NCI-H460 (cell line): Measurements from ENCODE around the gene AQP5. TPM values are rescaled to one million over a fixed set of nuclear protein-coding genes. Genes with fewer than 3 reads are reported as not detected.

Source experiments
- DNase-seq: peaks from one replicate; pipeline ENCODE4 v3.0.0-alpha.2; 2016; ENCODE audit warnings: low read depth; ENCODE audit errors: extremely low read depth
- polyA plus RNA-seq: library from polyadenylated mRNA; depleted of rRNA; stranded (reverse); fragments of >200 nt; gene quantifications from 2 replicates; pipeline ENCODE4 v1.2.3, GENCODE V29; 2014; cell fraction: nucleus; rRNA removed
- total RNA-seq: library from RNA; depleted of rRNA; stranded (reverse); fragments of >200 nt; shearing (Covaris generic); gene quantifications from 2 replicates; pipeline ENCODE4 v1.2.3, GENCODE V29; 2014; rRNA removed

AQP5 gene
- total RNA-seq = not detected in 2 replicates
- not detected in 2 replicates for polyA plus RNA-seq

DNA sequence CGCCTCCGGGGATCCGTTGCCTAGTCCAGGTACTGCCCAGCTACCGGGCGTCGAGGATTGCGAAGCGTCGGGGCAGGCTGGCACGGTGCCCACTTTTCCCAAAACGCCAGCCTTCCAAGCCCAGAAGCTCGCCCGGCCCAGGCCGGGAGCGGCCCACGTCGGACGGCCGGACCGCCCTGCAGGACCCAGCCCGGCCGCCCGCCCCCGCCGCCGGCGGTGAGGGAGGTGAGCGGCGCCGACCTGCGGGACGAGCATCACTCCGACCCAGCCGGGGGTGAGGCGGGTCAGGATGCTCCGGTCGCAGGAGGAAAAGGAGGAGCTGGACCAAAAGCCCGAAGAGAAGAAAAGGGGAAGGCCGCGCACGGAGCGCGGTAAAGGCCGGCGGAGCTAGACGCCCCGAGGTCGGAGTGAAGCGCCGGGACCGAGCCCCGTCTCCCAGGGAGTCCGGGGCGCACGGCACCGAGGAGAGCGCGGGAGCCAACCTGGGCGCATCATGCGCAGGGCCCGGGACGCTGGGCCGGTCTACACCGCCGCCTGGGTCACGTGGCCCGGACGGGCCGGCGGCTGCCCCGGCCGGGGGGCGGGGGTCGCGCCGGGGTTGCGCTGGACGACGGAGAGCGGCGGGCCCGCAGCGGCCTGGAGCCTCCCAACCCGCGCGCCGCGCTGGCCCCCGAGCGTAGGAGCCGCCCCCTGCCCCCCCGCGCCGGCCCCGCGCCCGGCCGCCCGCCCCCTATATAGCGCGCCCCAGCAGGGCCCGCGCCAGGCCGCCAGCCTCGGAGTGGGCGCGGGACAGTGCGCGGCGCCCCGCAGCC, at the start of gene AQP5:
Gene AQP5, plus strand, starts transcription at position 762 of the 812 bp plus-strand sequence. CDS start 146 bp downstream, outside the sequence.
- no peak for DNase-seq

DNA sequence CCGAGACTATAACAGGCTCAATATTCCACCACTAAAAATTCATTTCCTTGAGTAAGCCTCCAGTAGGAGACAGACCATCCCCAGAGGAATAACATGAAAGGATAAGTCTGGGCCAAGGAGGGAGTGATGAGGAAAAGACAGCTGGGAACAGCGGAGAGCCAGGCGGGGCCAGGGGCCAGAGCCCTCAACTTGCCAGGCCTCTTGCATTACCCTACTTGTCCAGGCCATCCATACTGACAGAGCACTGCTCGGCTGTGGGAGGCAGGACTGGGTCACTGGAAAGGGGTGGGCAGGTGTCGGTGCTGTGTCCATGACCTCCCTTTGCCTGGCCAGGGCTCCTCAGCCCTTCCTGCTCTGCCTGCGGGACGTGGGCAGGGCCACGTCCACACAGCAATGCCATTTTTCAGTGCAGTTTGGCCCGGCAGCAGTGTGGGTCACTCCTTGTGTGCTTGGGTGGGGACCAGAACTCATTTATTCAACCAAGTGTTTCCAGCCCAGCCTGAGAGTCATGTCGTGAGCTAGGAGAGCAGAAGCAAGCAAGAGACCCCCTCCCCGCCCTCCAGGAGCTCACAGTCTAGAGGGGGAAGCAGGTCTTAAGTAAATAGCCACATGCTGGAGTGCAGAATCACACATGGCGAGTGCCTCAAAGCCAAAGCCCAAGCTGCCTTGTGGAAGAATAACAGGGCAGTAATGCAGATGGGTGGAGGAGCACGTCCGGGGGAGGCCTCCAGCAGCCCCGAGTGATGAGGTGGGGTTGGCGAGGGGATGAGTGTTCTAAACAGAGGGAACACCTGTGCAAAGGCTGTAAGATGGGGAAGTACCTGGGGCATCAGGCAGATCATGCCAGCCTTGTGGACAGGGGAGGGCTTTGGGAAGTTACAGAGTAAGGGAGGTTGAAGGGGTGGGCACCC, 49.1 kb upstream of the AQP5 start:
- DNase-seq = no peak

GRCh38 chr12:49916129-49916919, 45.3 kb upstream of the AQP5 start:
- no peak for DNase-seq

DNA sequence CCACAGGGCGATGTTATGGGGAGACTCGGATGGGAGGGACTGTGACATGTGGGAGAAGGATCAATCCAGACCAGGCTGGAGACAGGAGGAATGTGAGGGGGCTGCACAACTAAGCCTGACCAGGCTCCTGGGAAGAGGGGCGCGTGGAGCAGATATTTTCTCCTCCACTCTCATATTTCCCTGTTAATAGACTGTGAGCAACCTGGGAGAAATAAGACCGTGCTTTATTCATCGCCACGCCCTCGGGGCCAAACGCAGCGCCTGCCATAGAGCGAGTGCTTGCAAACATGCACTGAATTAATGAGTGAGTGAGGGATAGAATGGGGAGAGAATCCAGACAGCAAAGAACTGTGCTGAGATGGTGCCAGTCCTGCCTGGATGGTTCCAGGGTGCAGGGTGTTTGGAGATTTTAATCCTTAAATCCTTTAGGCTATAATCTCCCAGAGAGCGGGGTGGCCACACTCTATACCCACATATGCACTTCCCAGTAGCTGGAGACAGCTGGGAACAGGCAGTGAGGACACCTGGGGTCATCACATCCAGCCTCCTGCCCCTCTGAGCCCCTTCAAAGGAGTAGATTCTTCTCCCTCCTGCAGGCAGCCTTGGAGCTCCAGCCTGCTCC, 44.4 kb upstream of the AQP5 start:
- DNase-seq = no peak

DNA sequence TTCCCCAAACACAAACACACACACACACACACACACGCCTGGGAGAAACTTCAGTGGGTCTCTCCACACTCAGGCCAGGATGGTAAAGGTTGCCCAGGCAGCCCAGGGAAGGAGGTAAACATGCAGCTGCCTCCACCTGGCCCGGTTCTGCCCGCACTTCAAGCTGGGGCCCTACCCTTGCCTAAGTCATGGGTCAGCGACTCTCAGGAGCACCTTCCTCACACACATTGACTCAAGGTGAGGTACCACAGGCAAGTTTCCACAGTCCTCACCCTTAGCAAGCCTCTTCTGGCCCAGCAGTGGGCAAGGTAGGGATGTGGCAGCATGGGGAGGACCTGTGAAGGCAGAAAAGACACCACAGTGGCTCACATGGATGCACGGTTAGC, 43.9 kb upstream of the AQP5 start:
- DNase-seq = no peak

DNA sequence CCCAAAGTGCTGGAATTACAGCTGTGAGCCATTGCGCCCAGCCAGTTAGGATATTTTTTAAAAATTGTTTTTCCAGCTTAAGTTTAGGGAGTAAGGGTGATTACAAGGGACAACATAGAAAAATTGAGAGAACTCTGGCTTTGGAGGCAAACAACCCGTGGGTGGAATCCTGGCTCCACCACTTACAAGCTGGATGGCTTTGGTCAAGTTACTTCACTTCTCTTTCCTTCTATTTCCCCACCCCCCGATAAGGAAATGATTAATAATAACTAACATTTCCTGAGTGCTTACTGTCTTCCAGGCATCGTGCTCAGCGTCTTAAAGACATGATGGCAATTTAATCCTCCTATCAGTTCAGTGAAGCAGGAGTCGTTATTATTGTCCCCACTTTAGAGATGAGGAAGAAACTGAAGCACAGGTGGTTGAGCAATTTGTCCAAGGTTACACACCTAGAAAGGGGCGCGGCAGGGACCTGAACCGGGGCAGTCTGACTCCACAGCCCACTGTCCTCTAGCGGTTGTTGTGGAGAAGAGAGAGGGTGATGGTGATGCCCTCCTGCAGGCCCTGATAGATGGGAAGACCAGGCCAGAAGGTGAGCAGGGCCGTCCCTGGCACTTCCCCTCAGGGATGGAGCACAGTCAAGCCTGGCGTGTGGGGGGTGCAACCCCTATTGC, 41.3 kb upstream of the AQP5 start:
- no peak for DNase-seq

GRCh38 chr12:49920915-49921286, 40.8 kb upstream of the AQP5 start:
- no peak for DNase-seq

GRCh38 chr12:49921299-49921698, 40.4 kb upstream of the AQP5 start:
- no peak for DNase-seq

GRCh38 chr12:49921936-49922335, 39.7 kb upstream of the AQP5 start:
- no peak for DNase-seq

DNA sequence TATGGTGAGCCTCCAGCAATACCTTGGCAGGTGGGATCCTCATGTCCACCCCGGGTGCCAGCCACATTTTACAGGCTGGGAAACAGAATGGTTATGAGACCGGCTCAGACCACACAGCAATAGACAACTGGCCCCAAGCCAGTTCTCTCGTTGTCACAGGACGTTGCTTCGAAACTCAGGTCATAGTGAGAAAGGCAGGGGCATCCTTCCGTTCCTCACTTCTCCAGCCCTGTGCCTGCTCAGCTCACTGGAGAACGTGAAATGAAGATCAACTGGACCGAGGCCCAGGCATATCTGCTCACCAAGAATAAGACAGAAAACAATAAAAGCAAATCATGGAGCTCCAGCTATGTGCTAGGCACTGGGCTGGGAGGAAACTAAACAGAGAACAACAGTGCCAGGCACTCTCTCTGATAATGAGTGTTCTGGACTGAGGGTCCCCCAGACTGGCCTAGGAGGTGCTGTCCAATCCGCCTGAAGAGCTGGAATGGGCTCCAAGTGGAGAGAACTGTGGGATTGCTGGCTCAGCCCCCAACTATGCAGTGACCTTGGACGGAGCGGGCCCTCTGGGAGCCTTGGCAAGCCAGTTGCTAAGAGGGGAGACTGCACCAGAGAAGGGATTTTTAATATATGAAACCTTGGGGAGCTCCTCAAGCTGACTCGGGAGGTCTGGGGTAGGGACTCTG, 39.2 kb upstream of the AQP5 start:
- DNase-seq = no peak

- no peak for DNase-seq
Observed at GRCh38 chr12:49923035-49923644, 38.5 kb upstream of the AQP5 start.

DNA sequence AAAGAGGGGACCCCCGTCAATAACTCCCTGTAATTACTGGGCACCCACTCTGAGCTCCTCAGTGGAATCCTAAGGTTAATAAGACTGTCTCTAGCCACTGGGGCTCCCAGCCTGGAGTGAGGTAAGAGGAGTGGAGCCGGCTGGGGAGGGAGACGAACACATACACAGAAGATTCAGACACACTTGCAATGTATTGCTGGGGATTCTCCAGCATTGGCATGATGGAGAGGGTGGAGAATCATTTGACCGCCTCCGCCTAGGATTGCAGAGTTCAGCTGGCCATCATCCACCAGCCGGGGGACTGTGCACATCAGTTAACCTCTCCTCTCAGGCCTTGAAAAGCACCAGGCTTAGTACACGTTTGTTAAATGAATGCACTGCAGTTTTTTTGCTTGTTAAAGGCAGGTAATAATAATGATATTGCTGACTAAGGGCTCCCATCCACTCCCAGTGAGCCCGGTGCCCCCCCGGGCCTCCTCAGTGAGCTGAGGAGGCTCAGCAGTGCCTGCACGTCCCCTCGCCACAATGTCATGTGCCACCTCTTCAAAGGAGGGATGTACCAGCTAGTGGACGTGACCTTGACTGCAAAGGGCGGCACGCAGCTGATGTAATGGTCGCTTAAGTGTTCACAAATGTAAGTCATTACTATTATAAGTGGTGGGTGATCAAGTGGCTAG, 37.7 kb upstream of the AQP5 start:
- no peak for DNase-seq

DNA sequence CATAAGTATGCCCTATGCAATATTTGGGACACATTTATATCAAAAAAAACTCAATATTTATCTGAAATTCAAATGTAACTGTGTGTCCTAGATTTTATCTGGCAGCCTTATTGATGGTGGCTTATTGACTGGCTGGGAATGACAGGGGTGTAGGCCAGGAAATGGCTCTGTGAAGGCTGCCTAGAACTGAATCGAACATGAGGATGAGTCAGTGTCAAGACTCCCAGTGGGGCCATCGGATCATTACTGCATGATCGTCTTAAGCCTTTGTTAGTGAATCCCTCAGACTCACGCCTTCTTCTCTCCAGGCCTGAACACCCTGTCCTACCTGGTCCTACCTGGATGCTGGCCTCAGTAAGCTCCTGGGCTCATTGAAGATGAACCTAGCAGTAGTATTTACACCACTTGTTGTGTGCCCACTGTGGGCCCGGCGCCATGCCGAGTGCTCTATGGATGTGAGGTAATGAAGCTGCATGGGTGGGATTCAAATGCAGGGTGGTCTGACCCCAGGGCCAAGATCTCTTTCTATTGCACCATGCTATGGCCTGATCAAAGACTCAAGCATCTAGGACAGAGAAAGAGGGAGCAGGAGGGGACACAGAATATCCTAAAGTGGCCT, 36.9 kb upstream of the AQP5 start:
- DNase-seq = no peak

DNA sequence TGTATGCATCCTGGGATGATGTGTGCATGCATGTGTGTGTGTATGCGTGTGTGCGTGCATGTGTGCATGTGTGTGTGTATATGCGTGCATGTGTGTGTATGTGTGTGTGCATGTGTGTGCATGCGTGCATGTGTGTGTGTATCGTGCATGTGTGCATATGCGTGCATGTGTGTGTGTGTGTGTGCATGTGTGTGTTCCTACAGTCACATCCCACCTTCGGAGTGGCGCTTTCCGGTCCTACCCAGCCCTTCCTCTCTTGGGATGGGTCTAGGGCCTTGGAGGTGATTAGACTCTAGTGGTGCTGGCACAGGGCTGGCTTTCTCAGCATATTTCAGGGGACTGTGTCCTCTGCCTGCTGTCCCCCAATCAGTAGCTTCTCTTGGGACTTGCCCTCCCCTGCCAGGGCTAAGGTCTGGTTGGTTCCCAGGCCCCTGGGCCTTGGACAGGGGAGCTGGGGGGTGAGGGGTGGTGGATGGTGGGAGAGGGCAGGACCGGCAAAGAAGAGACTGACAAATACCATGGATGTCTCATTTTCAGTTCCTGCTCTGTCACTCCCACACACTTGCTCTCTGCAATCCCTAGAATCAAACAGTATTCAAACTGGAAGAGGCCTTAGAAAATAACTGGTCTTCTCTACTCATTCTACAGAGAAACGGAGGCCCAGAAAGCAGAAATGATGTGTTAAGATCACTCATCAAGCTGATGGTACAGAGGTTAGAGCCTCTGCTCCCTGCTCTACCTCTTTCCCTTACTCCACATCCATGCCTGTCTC, 36.1 kb upstream of the AQP5 start:
- no peak for DNase-seq

- DNase-seq = no peak
Observed at GRCh38 chr12:49928471-49928870, 33.2 kb upstream of the AQP5 start.

GRCh38 chr12:49929581-49929980, 32.1 kb upstream of the AQP5 start:
- DNase-seq = no peak
